IMR-90 (cell line): Measurements from ENCODE around the gene C12orf54. TPM values are rescaled to one million over a fixed set of nuclear protein-coding genes. Genes with fewer than 3 reads are reported as not detected.
"Not testable (repeated sequence)": the region's sequence is repeated elsewhere in the genome, so short reads cannot be mapped to it uniquely, and the experiment has no call there.

Experiments
- ATAC-seq: fragments of 200-7000 bp; cut with Tn5 transposase; 2 replicates; pipeline ENCODE4 v1.9.1; 2020; ENCODE audit warnings: low read depth, mild to moderate bottlenecking, moderate library complexity
- BruUV-seq: library from RNA; stranded (reverse); fragments of 400-500 nt; replicated peaks from 2 replicates; lab custom pipeline; 2021; lab: Mats Ljungman, UMichigan
- CTCF ChIA-PET: fragments of 300-600 bp; formaldehyde crosslinking; extraction: SDS; loops from one replicate; lab custom pipeline; 2021; ENCODE audit warnings: antibody characterized with exemption; lab: Yijun Ruan, JAX
- POLR2A ChIA-PET: fragments of 300-600 bp; sonication (Branson Sonifier 250); formaldehyde crosslinking; loops from one replicate; lab custom pipeline; 2022; ENCODE audit warnings: antibody characterized with exemption; ENCODE audit not compliant: unreplicated experiment; lab: Charles Lee
- DNase-seq: peaks from one replicate; pipeline ENCODE4 v3.0.0; 2013
- H2AFZ ChIP-seq: replicated peaks from 2 replicates; pipeline ENCODE3; 2013; ENCODE audit warnings: low read length, mild to moderate bottlenecking; ENCODE audit not compliant: poor library complexity
- H2AK5ac ChIP-seq: 2 replicates; pipeline ENCODE4 v1.6.1; 2013; ENCODE audit warnings: low read depth, low read length, inconsistent platforms
- H2AK9ac ChIP-seq: replicated peaks from 2 replicates; pipeline ENCODE3; 2013; ENCODE audit warnings: mild to moderate bottlenecking, low read depth, low read length, moderate library complexity; ENCODE audit not compliant: poor library complexity
- H2BK120ac ChIP-seq: 2 replicates; pipeline ENCODE4 v1.6.1; 2013; ENCODE audit warnings: low read depth, low read length, inconsistent platforms
- H2BK15ac ChIP-seq: 3 replicates; pipeline ENCODE4 v1.6.1; 2013; ENCODE audit warnings: low read depth, low read length, inconsistent platforms
- H2BK20ac ChIP-seq: 2 replicates; pipeline ENCODE4 v1.6.1; 2013; ENCODE audit warnings: low read depth, mild to moderate bottlenecking, inconsistent platforms, low read length, moderate library complexity
- H2BK5ac ChIP-seq: 2 replicates; pipeline ENCODE4 v1.6.1; 2013; ENCODE audit warnings: mild to moderate bottlenecking, low read depth, low read length, inconsistent platforms; ENCODE audit not compliant: poor library complexity, severe bottlenecking
- H3K14ac ChIP-seq: replicated peaks from 2 replicates; pipeline ENCODE4 v1.6.1; 2013; ENCODE audit warnings: low read depth, low read length, inconsistent platforms
- H3K18ac ChIP-seq: 2 replicates; pipeline ENCODE4 v1.6.1; 2013; ENCODE audit warnings: low read depth, low read length, control low read depth
- H3K23ac ChIP-seq: 2 replicates; pipeline ENCODE4 v1.6.1; 2013; ENCODE audit warnings: low read depth, low read length, inconsistent platforms
- H3K27ac ChIP-seq: 2 replicates; pipeline ENCODE4 v1.5.1; 2013; ENCODE audit warnings: mild to moderate bottlenecking, control low read depth, low read length; ENCODE audit not compliant: insufficient read depth
- H3K27me3 ChIP-seq: 2 replicates; pipeline ENCODE4 v1.6.1; 2013; ENCODE audit warnings: low read length; ENCODE audit not compliant: control insufficient read depth, insufficient read depth
- H3K36me3 ChIP-seq: 2 replicates; pipeline ENCODE4 v1.6.1; 2013; ENCODE audit warnings: low read length, mixed read lengths; ENCODE audit not compliant: control insufficient read depth, insufficient read depth
- H3K4ac ChIP-seq: 2 replicates; pipeline ENCODE4 v1.6.1; 2013; ENCODE audit warnings: low read depth, low read length, inconsistent platforms
- H3K4me1 ChIP-seq: 2 replicates; pipeline ENCODE4 v1.6.1; 2013; ENCODE audit warnings: low read length, mixed read lengths; ENCODE audit not compliant: control insufficient read depth, insufficient read depth
- H3K4me2 ChIP-seq: 2 replicates; pipeline ENCODE4 v1.6.1; 2013; ENCODE audit warnings: low read depth, mild to moderate bottlenecking, control low read depth, low read length, moderate library complexity
- H3K4me3 ChIP-seq: 2 replicates; pipeline ENCODE4 v1.5.1; 2013; ENCODE audit warnings: low read depth, mild to moderate bottlenecking, control low read depth, low read length, moderate library complexity; ENCODE audit not compliant: insufficient read depth
- H3K56ac ChIP-seq: 2 replicates; pipeline ENCODE4 v1.6.1; 2013; ENCODE audit warnings: low read length, inconsistent platforms; ENCODE audit not compliant: insufficient read depth; ENCODE audit errors: extremely low read depth
- H3K79me1 ChIP-seq, 2 experiments: 2 replicates each; pipeline ENCODE4 v1.6.1; 2013; ENCODE audit warnings: low read length in 2 of 2, inconsistent platforms in 1 of 2, low read depth in 1 of 2
- H3K9ac ChIP-seq: 2 replicates; pipeline ENCODE4 v1.6.1; 2013; ENCODE audit warnings: low read depth, low read length, control low read depth
- H3K9me1 ChIP-seq: 2 replicates; pipeline ENCODE4 v1.6.1; 2013; ENCODE audit warnings: low read length, inconsistent platforms; ENCODE audit not compliant: insufficient read depth
- H3K9me3 ChIP-seq: 2 replicates; pipeline ENCODE4 v1.6.1; 2013; ENCODE audit warnings: low read length; ENCODE audit not compliant: control insufficient read depth, insufficient read depth
- H4K20me1 ChIP-seq: 2 replicates; pipeline ENCODE4 v1.6.1; 2013; ENCODE audit warnings: low read length, inconsistent platforms; ENCODE audit not compliant: insufficient read depth
- H4K5ac ChIP-seq: 2 replicates; pipeline ENCODE4 v1.6.1; 2013; ENCODE audit warnings: mild to moderate bottlenecking, low read depth, low read length, control low read depth
- H4K8ac ChIP-seq, 2 experiments: 2 replicates each; pipeline ENCODE4 v1.6.1; 2013; ENCODE audit warnings: low read depth in 2 of 2, low read length in 2 of 2, control low read depth in 1 of 2, inconsistent platforms in 1 of 2
- H4K91ac ChIP-seq: 2 replicates; pipeline ENCODE4 v1.6.1; 2013; ENCODE audit warnings: low read depth, low read length, inconsistent platforms; ENCODE audit not compliant: insufficient read depth
- WGBS, 2 experiments: methylation state at CpG; one replicate each; pipeline versions ENCODE4 v1.1.5 to v1.1.7; 2013; ENCODE audit warnings: missing lambda C conversion rate in 2 of 2; ENCODE audit not compliant: insufficient read length in 1 of 2; ENCODE audit errors: extremely low coverage in 2 of 2; 5-methylcytosine and 5-hydroxymethylcytosine counted together
- dilution Hi-C: fragments of 300-500 bp; cut with HindIII; formaldehyde crosslinking; loops from one replicate; pipeline ENCODE4 v1.14.3; 2018; ENCODE audit warnings: low sequenced_read_pairs; ENCODE audit not compliant: unreplicated experiment
- in situ Hi-C: fragments of 300-500 bp; cut with MboI; formaldehyde crosslinking; loops from 3 replicates; pipeline ENCODE4 v1.14.3; 2019; ENCODE audit warnings: low sequenced_read_pairs, inconsistent platforms, mixed read lengths
- intact Hi-C: fragments of 100-400 bp; cut with micrococcal nuclease; formaldehyde crosslinking; loops from 2 replicates; pipeline ENCODE4 v1.10.0; 2022
- polyA plus RNA-seq, 3 experiments: library from polyadenylated mRNA; depleted of rRNA; stranded (reverse); fragments of >200 nt; gene quantifications; 2 replicates each; pipeline ENCODE4 v1.2.3, GENCODE V29; 2012; ENCODE audit warnings: low replicate concordance in 1 of 3
- total RNA-seq: library from RNA; depleted of rRNA; stranded (reverse); fragments of >200 nt; gene quantifications from 2 replicates; pipeline ENCODE4 v1.2.3, GENCODE V29; 2012

Gene C12orf54
- total and polyA plus RNA-seq, 2 of the 4 experiments (the other 2 are of a cell fraction): not detected

DNA sequence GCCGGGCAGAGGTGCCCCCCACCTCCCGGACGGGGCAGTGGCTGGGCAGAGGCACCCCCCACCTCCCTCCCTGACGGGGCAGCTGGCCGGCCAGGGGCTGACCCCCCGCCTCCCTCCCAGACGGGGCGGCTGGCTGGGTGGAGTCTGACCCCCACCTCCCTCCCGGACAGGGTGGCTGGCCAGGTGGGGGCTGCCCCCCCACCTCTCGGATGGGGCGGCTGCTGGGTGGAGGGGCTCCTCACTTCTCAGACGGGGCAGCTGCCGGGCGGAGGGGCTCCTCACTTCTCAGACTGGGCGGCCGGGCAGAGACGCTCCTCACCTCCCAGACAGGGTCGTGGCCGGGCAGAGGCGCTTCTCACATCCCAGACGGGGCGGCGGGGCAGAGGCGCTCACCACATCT is 38.1 kb downstream of the C12orf54 start:
- H3K27me3 ChIP-seq, CTCF ChIA-PET, H2BK15ac ChIP-seq, H4K5ac ChIP-seq, BruUV-seq, in situ Hi-C loops, H2AK5ac ChIP-seq, DNase-seq, H2BK20ac ChIP-seq, H2BK5ac ChIP-seq, H3K9me1 ChIP-seq, dilution Hi-C loops, intact Hi-C loops, H2BK120ac ChIP-seq, H3K56ac ChIP-seq, H3K4me2 ChIP-seq, POLR2A ChIA-PET, H3K79me1 ChIP-seq, H3K14ac ChIP-seq, H2AK9ac ChIP-seq, H4K8ac ChIP-seq, H3K23ac ChIP-seq, H4K91ac ChIP-seq, H2AFZ ChIP-seq, H3K9me3 ChIP-seq, H3K36me3 ChIP-seq, H4K20me1 ChIP-seq, H3K27ac ChIP-seq, ATAC-seq, H3K18ac ChIP-seq, H3K9ac ChIP-seq, H3K4me1 ChIP-seq, H3K4ac ChIP-seq, H3K4me3 ChIP-seq: not testable (repeated sequence)
- WGBS, 2 experiments: 81% methylated on average over 4 of the region's 24 CpGs; no CpG with 5 or more reads in 1 of the 2 experiments
